K562 (cell line): Measurements from ENCODE around the gene AP2A2. TPM values are rescaled to one million over a fixed set of nuclear protein-coding genes. Genes with fewer than 3 reads are reported as not detected.

ENCODE experiments used
- ATAC-seq: fragments of 200-7000 bp; cut with Tn5 transposase; 3 replicates; pipeline ENCODE4 v1.9.1; 2020; ENCODE audit warnings: moderate library complexity
- BruUV-seq: library from RNA; stranded (reverse); fragments of 400-500 nt; replicated peaks from 2 replicates; lab custom pipeline; 2021; lab: Mats Ljungman, UMichigan
- CTCF ChIA-PET: fragments of 300-600 bp; formaldehyde crosslinking; extraction: SDS; loops from one replicate; lab custom pipeline; 2021; ENCODE audit warnings: low intra/inter-chr PET ratio; lab: Yijun Ruan, JAX
- POLR2A ChIA-PET: fragments of 300-600, 350-650 bp; sonication (Branson Sonifier 250); formaldehyde crosslinking; extraction: SDS; loops from one replicate; lab custom pipeline; 2021; ENCODE audit warnings: antibody characterized with exemption, inconsistent platforms; lab: Yijun Ruan, JAX
- DNase-seq, 4 experiments: peaks; one replicate each; pipeline versions ENCODE4 v3.0.0 to v3.0.0-alpha.2; 2011 to 2018; ENCODE audit warnings: low spot score in 3 of 4, mixed read lengths in 3 of 4; ENCODE audit errors: extremely low read depth in 1 of 4
- FAIRE-seq: peaks from 2 replicates; lab custom pipeline; 2011; peaks lifted over from hg19 to GRCh38; lab: Jason Lieb, UNC
- H2AFZ ChIP-seq: 2 replicates; pipeline ENCODE4 v1.6.0; 2011; ENCODE audit warnings: low read depth, low read length, control low read depth, inconsistent platforms
- H3K27ac ChIP-seq: fragments of 200-600 bp; 3 replicates; pipeline ENCODE4 v1.8.0; 2011; ENCODE audit warnings: low read depth, mild to moderate bottlenecking, control low read depth, inconsistent platforms, low read length, moderate library complexity, mixed read lengths; ENCODE audit errors: extremely low read depth
- H3K27me3 ChIP-seq, 2 experiments: fragments of 300-600 bp in 1 of 2; 2 replicates in 1 of 2; 3 replicates in 1 of 2; pipeline versions ENCODE4 v1.6.0 to v1.8.0; 2011; ENCODE audit warnings: inconsistent platforms in 2 of 2, low read length in 2 of 2, mild to moderate bottlenecking in 1 of 2, mixed read lengths in 1 of 2, moderate library complexity in 1 of 2; ENCODE audit not compliant: control insufficient read depth in 2 of 2, insufficient read depth in 2 of 2
- H3K36me3 ChIP-seq: fragments of 300-600 bp; 3 replicates; pipeline ENCODE4 v1.8.0; 2011; ENCODE audit warnings: mild to moderate bottlenecking, low read length, inconsistent platforms; ENCODE audit not compliant: control insufficient read depth, insufficient read depth
- H3K4me1 ChIP-seq, 2 experiments: fragments of 200-600 bp in 1 of 2; replicated peaks in 1 of 2; 2 replicates in 1 of 2; 3 replicates in 1 of 2; pipeline versions ENCODE4 v1.5.1 to v1.8.0; 2011; ENCODE audit warnings: inconsistent platforms in 2 of 2, low read length in 2 of 2, mild to moderate bottlenecking in 1 of 2, mixed read lengths in 1 of 2, moderate library complexity in 1 of 2; ENCODE audit not compliant: control insufficient read depth in 2 of 2, insufficient read depth in 2 of 2
- H3K4me2 ChIP-seq: 2 replicates; pipeline ENCODE4 v1.6.1; 2011; ENCODE audit warnings: low read length, control low read depth, inconsistent platforms, mixed read lengths; ENCODE audit not compliant: insufficient read depth
- H3K4me3 ChIP-seq: fragments of 200-600 bp; sonication (generic), shearing (Covaris generic); 2 replicates; pipeline ENCODE4 v1.5.1; 2016; ENCODE audit warnings: control low read depth, inconsistent platforms
- H3K79me2 ChIP-seq: fragments of 200-600 bp; 3 replicates; pipeline ENCODE4 v1.8.0; 2011; ENCODE audit warnings: low read length, inconsistent platforms; ENCODE audit not compliant: control insufficient read depth, insufficient read depth
- H3K9ac ChIP-seq, 2 experiments: 2 replicates each; pipeline versions ENCODE4 v1.6.0 to v1.6.1; 2011; ENCODE audit warnings: low read depth in 2 of 2, low read length in 2 of 2, control low read depth in 1 of 2, inconsistent platforms in 1 of 2, mild to moderate bottlenecking in 1 of 2, mixed read lengths in 1 of 2; ENCODE audit not compliant: insufficient read depth in 1 of 2
- H3K9me1 ChIP-seq: one replicate; pipeline ENCODE4 v1.6.0; 2011; ENCODE audit warnings: inconsistent platforms, mild to moderate bottlenecking, low read length, moderate library complexity; ENCODE audit not compliant: control insufficient read depth, insufficient read depth
- H3K9me3 ChIP-seq: replicated peaks from 2 replicates; pipeline ENCODE4 v1.5.1; 2011; ENCODE audit warnings: low read depth, low read length, inconsistent platforms; ENCODE audit not compliant: control insufficient read depth, insufficient read depth
- H4K20me1 ChIP-seq: replicated peaks from 2 replicates; pipeline ENCODE4 v1.6.1; 2011; ENCODE audit warnings: low read length, inconsistent platforms, mixed read lengths; ENCODE audit not compliant: control insufficient read depth, insufficient read depth
- BRF2 ChIP-seq: IDR thresholded peaks from 3 replicates; pipeline ENCODE4 v1.6.1; 2011; ENCODE audit warnings: borderline replicate concordance, mild to moderate bottlenecking; ENCODE audit not compliant: insufficient read length, insufficient read depth
- NCOA6 ChIP-seq: fragments of 450-650 bp; IDR thresholded peaks from 2 replicates; pipeline ENCODE4 v1.6.1; 2017; ENCODE audit warnings: mild to moderate bottlenecking
- YY1 ChIP-seq, 3 experiments: IDR thresholded peaks; 2 replicates each; pipeline ENCODE4 v1.6.1; 2011; ENCODE audit warnings: low read length in 2 of 3, mild to moderate bottlenecking in 2 of 3, moderate library complexity in 2 of 3, borderline replicate concordance in 1 of 3, control low read depth in 1 of 3, low read depth in 1 of 3; ENCODE audit not compliant: insufficient read depth in 3 of 3, insufficient replicate concordance in 2 of 3, control insufficient read depth in 1 of 3, insufficient read length in 1 of 3; ENCODE audit errors: extremely low read depth in 1 of 3
- ZBTB33 ChIP-seq: sonication (generic); formaldehyde crosslinking; IDR thresholded peaks from 2 replicates; pipeline ENCODE4 v1.8.1; 2023; ENCODE audit warnings: mild to moderate bottlenecking, missing genetic modification reagents
- ZNF444 ChIP-seq: fragments of 250-450 bp; sonication (Bioruptor Pico); IDR thresholded peaks from 2 replicates; pipeline ENCODE4 v1.4.0; 2020; ENCODE audit warnings: mild to moderate bottlenecking, moderate library complexity
- WGBS: fragments of 100-300 bp; shearing (Covaris generic); methylation state at CpG from one replicate; pipeline ENCODE4 v1.1.6; 2016; ENCODE audit warnings: low coverage, mixed read lengths; ENCODE audit not compliant: insufficient coverage; ENCODE audit errors: missing lambda C conversion rate; 5-methylcytosine and 5-hydroxymethylcytosine counted together
- in situ Hi-C: fragments of 300-500 bp; cut with MboI; formaldehyde crosslinking; loops from 4 replicates; pipeline ENCODE4 v1.15.0; 2018; ENCODE audit warnings: inconsistent platforms, mixed read lengths
- intact Hi-C: fragments of 100-400 bp; cut with micrococcal nuclease; formaldehyde crosslinking; loops from 2 replicates; pipeline ENCODE4 v1.14.2; 2022
- polyA plus RNA-seq, 8 experiments: library from polyadenylated mRNA; depleted of rRNA in 4 of 8; stranded (reverse) in 5 of 8; unstranded in 3 of 8; fragments of >200 nt; fragmentation: Nextera tagmentation in 2 of 8; fragmentation: Illumina TruSeq in 1 of 8; extraction: Ambion mirVana in 2 of 8; extraction: Trizol in 1 of 8; gene quantifications; 2 replicates each; pipeline versions ENCODE4 v1.2.1 to v1.2.3, GENCODE V29; 2011 to 2014; ENCODE audit warnings: inconsistent platforms in 1 of 8, missing spikeins in 1 of 8
- total RNA-seq, 7 experiments: library from RNA; depleted of rRNA in 6 of 7; stranded (reverse); fragments of >200 nt in 6 of 7; fragmentation: Illumina TruSeq in 2 of 7; extraction: Trizol in 2 of 7; gene quantifications; 2 replicates each; pipeline versions ENCODE4 v1.2.1 to v1.2.3, GENCODE V29; 2011 to 2021; ENCODE audit warnings: low replicate concordance in 1 of 7

The AP2A2 gene
- total and polyA plus RNA-seq, 9 of the 15 experiments (the other 6 are each of a cell fraction or from before 2014, with no cell fraction given): 0.69 to 41.7 (median 15.2) TPM

- TF ChIP-seq ZBTB33: no peak
- TF ChIP-seq ZNF444: no peak
- no peak for TF ChIP-seq YY1 (IDR thresholded peaks at IDR 0.05; ENCODE audit: borderline replicate concordance in 1 of 3, control insufficient read depth in 1 of 3, extremely low read depth in 1 of 3, insufficient read depth in 3 of 3, insufficient read length in 1 of 3, insufficient replicate concordance in 2 of 3, low read depth in 1 of 3, low read length in 2 of 3)
- TF ChIP-seq BRF2: no peak
Observed at GRCh38 chr11:996681-997080, 71.0 kb downstream of the AP2A2 start (continued).

- no peak for ATAC-seq
- TF ChIP-seq NCOA6: no peak
- Histone ChIP-seq H3K27me3 (no peaks in the 10 kb centered on the region), H3K4me2 (no peak overlapping the region), H3K9me3 (no peaks in the 10 kb centered on the region), H3K9ac (no peak overlapping the region), H3K4me3 (no peak overlapping the region), H3K9me1 (no peaks in the 10 kb centered on the region), H3K4me1 (peaks cover 0 to 21% of the 10 kb centered on the region in 2 experiments; a peak in 3 of 5 replicates), H3K27ac (no peak overlapping the region), H4K20me1 (no peaks in the 10 kb centered on the region; the same call in 1 of the 2 replicates), H3K36me3 (peaks cover 48% of the 10 kb centered on the region; the same call in 2 of the 3 replicates), H3K79me2 (no peaks in the 10 kb centered on the region), H2AFZ (no peak overlapping the region)
- POLR2A ChIA-PET: interaction anchor here (1.3 kb wide), 1 partner anchor 10 kb away, joined by 3 read pairs; no protein-coding TSS in a partner anchor
- FAIRE-seq: no peak
- intact Hi-C loops (no loop called here), in situ Hi-C loops (no loop called here)
- DNase-seq: no peak
- WGBS: 92% methylated on average over 10 of the region's 14 CpGs
- BruUV-seq: no TSS peak
- CTCF ChIA-PET: no interaction called here
Observed at GRCh38 chr11:997907-998306, 72.2 kb downstream of the AP2A2 start.
